Dendritic cell treated with granulocyte-macrophage colony-stimulating factor and Interleukin-4, amounts not matched to agents 40 ng/mL and 50 ng/mL, for 4 days (primary cell): Measurements from ENCODE around the gene RAD51B.
A peak's percentile ranks its signal among the peaks of the same experiment; 100 is the strongest.

Experiments used
- H3K27ac Mint-ChIP-seq: one replicate; pipeline ENCODE4 v1.8.0; 2022; ENCODE audit warnings: mild to moderate bottlenecking, mixed read lengths
- H3K27me3 Mint-ChIP-seq: one replicate; pipeline ENCODE4 v1.8.0; 2022; ENCODE audit warnings: mild to moderate bottlenecking, mixed read lengths
- H3K36me3 Mint-ChIP-seq: one replicate; pipeline ENCODE4 v1.8.0; 2022; ENCODE audit warnings: low read depth, mixed read lengths
- H3K4me1 Mint-ChIP-seq: one replicate; pipeline ENCODE4 v1.8.0; 2022; ENCODE audit warnings: low read depth, mixed read lengths
- H3K4me3 Mint-ChIP-seq: one replicate; pipeline ENCODE4 v1.8.0; 2022; ENCODE audit warnings: mild to moderate bottlenecking, moderate library complexity, mixed read lengths
- H3K9me3 Mint-ChIP-seq: one replicate; pipeline ENCODE4 v1.8.0; 2022; ENCODE audit warnings: mixed read lengths
- intact Hi-C: fragments of 100-400 bp; cut with micrococcal nuclease; formaldehyde crosslinking; loops from one replicate; pipeline ENCODE4 v1.15.0; 2022

Gene RAD51B

DNA sequence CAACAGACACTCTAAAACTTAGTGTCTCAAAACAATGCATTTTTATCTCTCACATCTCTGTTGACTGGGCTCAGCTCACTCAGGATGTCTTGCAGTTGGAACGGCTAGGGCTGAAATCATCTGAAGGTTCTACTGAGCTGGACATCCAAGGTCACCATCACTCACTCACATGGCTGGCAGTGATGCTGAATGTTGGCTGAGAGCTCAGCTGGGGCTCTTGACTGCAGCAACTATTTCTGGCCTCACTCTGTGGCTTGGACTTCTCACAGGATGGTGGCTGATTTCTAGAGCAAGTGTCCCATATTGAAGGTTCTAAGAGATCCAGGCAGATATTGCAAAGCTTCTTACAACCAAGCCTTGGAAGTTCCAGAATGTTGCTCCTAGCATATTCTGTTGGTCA is 806.8 kb downstream of the RAD51B start:
- peaks cover 72% of the 10 kb centered on the region for H3K4me1 Mint-ChIP-seq
- H3K36me3 Mint-ChIP-seq, result no peaks in the 10 kb centered on the region
- H3K27me3 Mint-ChIP-seq, result peaks cover 30% of the 10 kb centered on the region
- H3K27ac Mint-ChIP-seq, result peak overlapping the region; percentile 47
- H3K9me3 Mint-ChIP-seq, result peaks cover 12% of the 10 kb centered on the region
- intact Hi-C loops, result no loop called here
- H3K4me3 Mint-ChIP-seq, result no peak overlapping the region

- H3K9me3 Mint-ChIP-seq, result peaks cover 5% of the 10 kb centered on the region
- no peaks in the 10 kb centered on the region for H3K36me3 Mint-ChIP-seq
- H3K27me3 Mint-ChIP-seq, result peaks cover 35% of the 10 kb centered on the region
- peaks cover 63% of the 10 kb centered on the region for H3K4me1 Mint-ChIP-seq
- no peak overlapping the region for H3K27ac Mint-ChIP-seq
- no peak overlapping the region for H3K4me3 Mint-ChIP-seq
- intact Hi-C loops, result no loop called here
Measured at GRCh38 chr14:68627050-68627867, 807.7 kb downstream of the RAD51B start.

DNA sequence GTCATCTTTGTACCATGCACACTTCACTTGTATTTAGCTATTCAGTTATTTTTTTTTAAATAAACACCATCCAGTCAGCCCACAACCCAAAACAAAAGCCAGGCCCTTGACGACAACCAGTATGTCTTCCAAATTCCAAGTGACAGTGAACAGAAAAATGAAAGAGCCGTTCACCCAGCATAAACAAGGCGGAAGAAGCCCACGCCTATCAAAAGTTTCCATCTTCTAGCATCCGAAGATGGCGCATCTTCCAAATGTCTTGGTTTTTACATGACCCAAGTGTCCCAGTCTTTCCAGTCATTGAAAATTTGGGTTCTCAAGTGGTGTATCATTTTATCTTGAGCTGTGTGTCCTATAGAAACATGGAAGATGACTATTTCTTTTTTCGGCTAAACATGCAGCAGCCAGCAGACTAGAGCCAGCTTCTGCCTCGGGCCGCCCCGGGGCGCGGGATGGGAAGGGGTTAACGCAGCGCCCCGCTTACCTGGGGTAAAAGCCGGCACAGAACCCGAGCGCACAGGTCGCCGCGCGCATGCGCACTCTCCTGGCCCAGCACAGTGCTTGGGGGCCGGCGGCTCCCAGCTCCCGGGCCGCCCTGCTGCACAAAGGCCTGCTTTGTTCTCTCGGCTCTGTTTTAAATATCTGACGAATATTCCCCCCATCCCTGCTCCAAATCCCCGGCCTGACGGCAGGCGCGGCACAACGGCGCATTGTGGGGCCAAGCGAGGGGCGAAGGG is 808.5 kb downstream of the RAD51B start:
- Mint-ChIP-seq H3K9me3 (no peaks in the 10 kb centered on the region), H3K27ac (peak overlapping the region; percentile 63), H3K27me3 (peaks cover 35% of the 10 kb centered on the region), H3K4me1 (peaks cover 60% of the 10 kb centered on the region), H3K4me3 (peak overlapping the region; percentile 54), H3K36me3 (no peaks in the 10 kb centered on the region)
- intact Hi-C loops, result no loop called here

DNA sequence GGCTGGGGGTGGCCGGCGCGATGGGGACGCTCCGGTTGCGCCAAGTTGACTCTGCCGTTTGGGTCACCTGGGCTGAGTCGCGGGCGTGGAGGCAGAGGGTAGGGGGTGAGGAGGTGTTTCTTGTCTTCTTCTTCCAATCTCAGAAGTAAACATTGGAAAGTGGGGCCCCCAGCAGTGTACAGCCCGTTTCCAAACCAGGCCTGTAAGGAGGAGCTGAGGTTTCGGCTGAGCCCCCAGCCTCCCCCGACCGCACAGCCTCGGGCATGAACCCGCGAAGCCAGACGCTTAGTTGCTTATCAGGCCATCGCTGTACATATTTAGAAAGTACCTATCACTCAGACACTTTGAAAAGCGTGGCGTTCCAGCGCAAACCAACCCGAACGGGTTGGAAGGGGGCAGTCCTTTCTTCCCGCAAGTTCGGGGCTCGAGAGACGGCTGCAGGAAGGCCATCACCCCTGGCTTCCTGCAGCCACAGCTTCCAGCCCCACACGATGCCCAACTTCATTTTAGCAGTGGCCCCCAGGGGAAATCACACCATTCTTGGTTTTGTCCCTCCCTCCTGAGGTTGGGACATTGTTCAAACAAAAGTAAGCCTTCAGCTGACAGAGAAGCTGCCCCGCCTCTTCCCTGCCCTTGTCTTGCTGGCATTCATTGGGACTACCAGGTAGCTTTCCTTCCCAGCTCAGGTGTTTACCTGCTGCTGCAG is 809.2 kb downstream of the RAD51B start:
- intact Hi-C loops, result no loop called here
- H3K27ac Mint-ChIP-seq, result peak overlapping the region; percentile 63

DNA sequence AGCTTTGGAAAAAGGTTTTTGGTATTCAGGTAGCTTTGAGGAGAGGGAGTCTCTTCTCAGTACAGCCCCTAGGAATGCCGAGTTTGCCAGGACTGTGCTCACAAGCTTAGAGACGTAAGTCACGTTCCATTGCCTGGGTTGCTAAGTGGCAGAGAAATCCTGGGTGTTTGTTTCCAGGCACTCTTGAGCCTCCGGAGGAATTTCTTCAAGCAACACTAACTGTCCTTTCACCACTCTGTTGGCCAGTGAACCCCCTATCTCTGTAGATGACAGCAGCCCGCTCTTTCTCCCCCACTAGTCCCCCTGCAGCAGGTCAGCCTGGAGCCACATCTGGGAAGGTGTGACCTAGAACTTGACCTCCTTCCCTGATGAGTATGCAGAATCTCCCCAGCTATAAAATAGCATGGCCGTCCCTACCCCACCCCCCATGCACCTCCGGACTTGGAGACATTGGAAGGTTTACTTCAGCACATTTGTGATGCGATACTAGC is 810.5 kb downstream of the RAD51B start:
- peaks cover 37% of the 10 kb centered on the region for H3K27me3 Mint-ChIP-seq
- H3K4me1 Mint-ChIP-seq, result peaks cover 54% of the 10 kb centered on the region
- no peaks in the 10 kb centered on the region for H3K9me3 Mint-ChIP-seq
- no peaks in the 10 kb centered on the region for H3K36me3 Mint-ChIP-seq
- H3K4me3 Mint-ChIP-seq, result no peak overlapping the region
- no peak overlapping the region for H3K27ac Mint-ChIP-seq
- intact Hi-C loops, result no loop called here

More for the DNA sequence above, 809.2 kb downstream of the RAD51B start:
- Mint-ChIP-seq H3K9me3 (no peaks in the 10 kb centered on the region), H3K36me3 (no peaks in the 10 kb centered on the region), H3K27me3 (peaks cover 35% of the 10 kb centered on the region), H3K4me1 (peaks cover 66% of the 10 kb centered on the region), H3K4me3 (peak overlapping the region; percentile 54)

- Mint-ChIP-seq H3K27me3 (peaks cover 37% of the 10 kb centered on the region), H3K4me1 (peaks cover 48% of the 10 kb centered on the region), H3K9me3 (no peaks in the 10 kb centered on the region), H3K27ac (no peak overlapping the region), H3K36me3 (no peaks in the 10 kb centered on the region), H3K4me3 (no peak overlapping the region)
- intact Hi-C loops, result no loop called here
Measured at GRCh38 chr14:68630611-68631393, 811.2 kb downstream of the RAD51B start.

- Mint-ChIP-seq H3K4me1 (peaks cover 42% of the 10 kb centered on the region), H3K36me3 (no peaks in the 10 kb centered on the region), H3K27ac (no peak overlapping the region), H3K4me3 (no peak overlapping the region), H3K9me3 (no peaks in the 10 kb centered on the region), H3K27me3 (peaks cover 34% of the 10 kb centered on the region)
- intact Hi-C loops, result no loop called here
Measured at GRCh38 chr14:68631394-68632053, 811.9 kb downstream of the RAD51B start.

- no peaks in the 10 kb centered on the region for H3K9me3 Mint-ChIP-seq
- peaks cover 29% of the 10 kb centered on the region for H3K27me3 Mint-ChIP-seq
- no peaks in the 10 kb centered on the region for H3K36me3 Mint-ChIP-seq
- H3K4me3 Mint-ChIP-seq, result no peak overlapping the region
- intact Hi-C loops, result no loop called here
- H3K27ac Mint-ChIP-seq, result peak overlapping the region; percentile 13
- peaks cover 36% of the 10 kb centered on the region for H3K4me1 Mint-ChIP-seq
Measured at GRCh38 chr14:68632054-68632895, 812.7 kb downstream of the RAD51B start.

DNA sequence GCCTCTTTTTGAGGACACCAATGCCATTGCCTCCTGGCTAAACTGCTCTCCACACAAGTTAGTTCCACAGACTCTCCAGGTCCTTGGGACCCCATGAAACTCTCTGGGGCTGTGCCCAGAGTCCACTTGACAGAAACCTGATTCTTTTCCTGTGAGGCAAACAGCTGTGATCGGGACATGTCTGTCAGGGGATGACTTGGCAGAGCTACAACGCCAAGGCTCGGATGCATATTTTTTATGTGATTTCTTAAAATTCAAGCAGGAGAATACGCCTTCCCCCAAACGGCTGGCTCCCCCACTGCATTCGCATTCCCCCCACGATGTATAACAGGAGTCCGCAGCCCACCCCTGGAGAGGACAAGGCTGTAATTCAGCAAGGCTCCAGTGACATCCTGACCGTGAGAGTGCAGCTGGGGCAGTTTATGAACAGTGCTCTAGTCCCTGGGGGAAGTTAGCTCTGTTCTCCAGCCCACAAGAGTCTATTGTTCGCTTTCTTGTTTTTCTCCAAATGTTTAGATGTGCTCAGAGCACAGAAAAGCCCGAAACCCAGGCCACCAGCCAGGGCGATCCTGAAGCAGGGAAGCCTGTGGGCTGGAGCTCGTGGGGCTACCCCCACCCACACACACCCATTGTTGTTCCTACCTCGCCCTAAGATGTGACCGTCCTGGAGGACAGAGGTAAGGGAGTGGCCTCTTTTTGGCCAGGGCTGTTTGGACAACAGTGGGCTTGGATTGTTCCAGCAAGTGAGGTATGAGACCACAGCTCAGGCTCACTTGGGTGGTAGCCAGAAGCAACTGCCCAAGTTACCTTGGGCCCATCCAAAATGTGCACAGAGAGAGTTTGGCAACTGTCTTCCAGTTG is 813.8 kb downstream of the RAD51B start:
- no peak overlapping the region for H3K4me3 Mint-ChIP-seq
- peaks cover 25% of the 10 kb centered on the region for H3K4me1 Mint-ChIP-seq
- no peaks in the 10 kb centered on the region for H3K36me3 Mint-ChIP-seq
- intact Hi-C loops, result no loop called here
- H3K27ac Mint-ChIP-seq, result peak overlapping the region; percentile 13
- peaks cover 19% of the 10 kb centered on the region for H3K27me3 Mint-ChIP-seq
- no peaks in the 10 kb centered on the region for H3K9me3 Mint-ChIP-seq

DNA sequence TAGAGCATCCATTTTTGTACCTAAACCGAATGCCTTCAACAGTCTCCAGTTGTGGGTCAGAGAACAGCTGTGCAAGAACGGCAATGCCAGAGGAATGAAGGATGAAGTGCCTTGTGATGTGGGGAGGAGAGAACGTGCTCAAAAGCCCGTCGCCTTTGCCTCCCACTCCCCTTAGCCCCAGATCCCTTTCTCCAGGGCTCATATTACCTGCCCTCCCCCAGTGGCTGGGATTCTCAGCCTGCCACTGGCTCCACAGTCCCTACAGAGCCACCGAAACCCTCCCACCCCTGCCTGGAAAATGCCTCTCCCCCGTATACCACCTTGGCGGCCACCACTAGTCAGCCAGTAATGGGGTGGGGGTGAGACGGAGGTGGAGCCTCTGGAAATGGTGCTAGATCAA is 814.8 kb downstream of the RAD51B start:
- Mint-ChIP-seq H3K9me3 (no peaks in the 10 kb centered on the region), H3K4me3 (no peak overlapping the region), H3K27ac (no peak overlapping the region)

GRCh38 chr14:68634874-68635595 is 815.5 kb downstream of the RAD51B start:
- intact Hi-C loops, result no loop called here
- Mint-ChIP-seq H3K36me3 (no peaks in the 10 kb centered on the region), H3K27me3 (peaks cover 12% of the 10 kb centered on the region), H3K4me1 (peaks cover 16% of the 10 kb centered on the region), H3K27ac (no peak overlapping the region), H3K4me3 (no peak overlapping the region), H3K9me3 (peaks cover under 1% of the 10 kb centered on the region)

More for the DNA sequence above, 814.8 kb downstream of the RAD51B start:
- H3K4me1 Mint-ChIP-seq, result peaks cover 16% of the 10 kb centered on the region
- no peaks in the 10 kb centered on the region for H3K36me3 Mint-ChIP-seq
- intact Hi-C loops, result no loop called here
- peaks cover 12% of the 10 kb centered on the region for H3K27me3 Mint-ChIP-seq
